HG02623 (cell line): Measurements from ENCODE around the gene IL1RAPL2.

Experiments
- ATAC-seq: cut with Tn5 transposase; IDR thresholded peaks from one replicate; pipeline ENCODE4 v1.9.1; 2021; ENCODE audit warnings: moderate library complexity; ENCODE audit not compliant: unreplicated experiment

Gene IL1RAPL2

DNA sequence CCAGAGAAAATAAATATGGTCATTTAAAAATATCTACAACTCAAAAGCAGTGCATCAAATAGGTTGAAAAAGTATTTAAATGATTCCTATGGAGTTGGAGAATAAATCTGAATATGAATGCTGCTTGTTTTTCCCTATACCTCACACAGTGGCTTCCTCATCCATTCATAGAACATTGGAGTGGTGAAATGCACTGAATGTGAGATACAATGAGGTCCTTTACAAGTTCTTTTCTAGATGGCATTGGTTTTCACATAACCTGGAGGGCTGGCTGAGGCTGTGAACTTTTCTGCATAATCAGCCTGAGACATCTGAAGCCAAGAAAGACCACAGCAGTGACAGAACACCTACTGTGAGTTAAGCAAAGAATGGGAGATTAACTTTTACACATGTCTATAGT, 977.3 kb downstream of the IL1RAPL2 start:
- ATAC-seq: no peak

DNA sequence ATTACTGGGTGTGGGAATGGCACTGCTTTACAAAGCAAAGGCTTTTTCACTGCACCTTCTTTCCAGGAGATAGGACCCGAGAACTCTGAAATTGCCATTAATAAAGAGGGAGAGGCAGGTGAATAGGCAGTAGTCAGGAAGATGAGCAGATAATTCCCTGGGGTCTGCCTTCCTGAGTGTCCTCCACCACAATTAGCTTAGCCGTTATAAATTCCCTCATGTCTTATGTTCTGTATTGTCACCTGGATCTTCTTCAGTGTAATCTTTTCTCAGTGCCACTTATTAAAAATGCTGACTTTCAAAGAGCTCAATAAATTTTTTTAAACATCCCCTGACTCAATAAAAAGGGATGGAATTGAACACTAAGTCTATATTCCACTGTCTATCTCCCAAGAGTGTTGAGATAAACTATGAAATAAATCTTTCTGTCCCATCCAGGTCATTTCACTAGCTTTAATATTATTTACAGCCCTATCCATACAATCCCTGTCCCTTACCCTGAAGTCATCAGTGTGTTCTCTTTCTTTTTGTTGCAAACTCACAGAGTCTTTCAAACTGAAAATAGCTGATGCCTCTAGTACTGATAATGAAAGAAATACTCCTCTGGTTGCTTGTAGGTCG, 984.2 kb downstream of the IL1RAPL2 start:
- ATAC-seq: no peak

DNA sequence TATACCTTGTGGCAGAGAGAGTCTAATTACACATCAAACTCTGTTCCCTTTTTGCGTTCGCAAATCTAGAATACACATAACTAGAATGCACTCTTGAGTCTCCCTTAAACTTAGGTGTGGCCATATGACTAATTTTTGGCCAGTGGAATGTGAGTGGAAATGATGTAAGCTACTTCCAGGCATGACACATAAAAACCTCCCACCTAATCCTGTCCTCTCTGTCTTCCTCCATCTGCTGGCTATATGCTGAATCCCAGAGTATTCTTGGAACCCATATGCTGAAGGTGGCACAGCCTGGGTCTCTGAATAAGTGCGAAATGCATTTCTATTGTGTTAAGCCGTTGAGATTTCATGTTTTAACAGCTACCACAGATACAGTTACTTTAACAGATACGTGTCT, 986.4 kb downstream of the IL1RAPL2 start:
- ATAC-seq: no peak

DNA sequence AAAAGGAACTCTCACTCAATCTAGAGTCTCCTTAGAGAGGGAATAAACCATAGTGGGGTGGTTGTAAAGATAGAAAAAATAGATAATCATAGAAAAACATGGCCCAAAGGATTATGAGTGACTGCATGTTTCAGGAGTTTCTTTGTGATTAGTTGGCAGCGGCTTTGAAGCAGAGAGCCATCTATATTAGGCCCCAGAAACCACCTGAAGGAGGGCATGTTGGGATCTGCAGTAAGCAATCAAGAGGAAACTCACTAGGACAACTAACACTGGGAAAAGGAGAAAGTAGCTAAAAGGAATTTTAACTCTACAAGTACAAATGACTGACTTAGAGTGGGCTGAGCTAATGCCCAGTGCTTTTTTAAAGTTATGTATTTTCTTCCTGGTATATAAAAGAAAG, 987.1 kb downstream of the IL1RAPL2 start:
- ATAC-seq: no peak

DNA sequence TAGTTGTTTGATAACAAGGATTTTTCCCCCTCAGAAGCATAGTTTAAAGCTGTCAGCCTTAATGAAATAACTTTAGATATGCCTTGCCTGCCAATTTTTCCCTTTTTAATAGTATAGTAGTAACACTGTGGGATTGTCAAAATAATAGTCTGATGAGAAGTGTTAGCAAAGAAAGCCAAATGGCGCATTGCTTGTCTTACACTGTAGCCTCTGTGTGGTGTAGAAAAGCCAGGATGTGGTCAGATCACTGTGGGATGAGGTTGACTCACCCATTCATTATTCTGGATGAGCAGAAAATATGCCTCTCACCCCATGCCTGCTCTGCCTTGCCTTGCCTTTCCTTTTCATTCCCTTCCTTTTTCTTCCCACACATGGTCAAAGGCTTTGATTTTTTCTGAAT, 998.5 kb downstream of the IL1RAPL2 start:
- no peak for ATAC-seq

DNA sequence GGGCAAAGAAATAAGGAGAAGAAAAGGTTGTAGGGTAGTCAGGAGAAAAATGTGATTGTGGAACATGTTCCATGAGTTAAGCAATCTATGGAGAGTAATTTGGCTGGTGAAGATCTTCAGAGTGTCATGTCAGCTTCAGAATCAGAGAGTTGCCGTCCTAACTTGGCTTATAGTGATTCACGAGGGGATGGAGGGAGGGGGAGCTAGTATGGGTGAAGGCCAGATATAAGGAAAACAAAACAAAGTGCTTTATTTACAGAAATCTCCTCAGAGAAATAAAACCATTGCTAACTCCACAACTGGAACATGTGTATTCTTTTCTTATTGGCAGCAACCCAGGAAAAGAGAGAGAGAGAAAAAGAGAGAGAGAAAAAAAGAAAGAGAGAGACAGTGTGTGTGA, 999.9 kb downstream of the IL1RAPL2 start:
- ATAC-seq: no peak

DNA sequence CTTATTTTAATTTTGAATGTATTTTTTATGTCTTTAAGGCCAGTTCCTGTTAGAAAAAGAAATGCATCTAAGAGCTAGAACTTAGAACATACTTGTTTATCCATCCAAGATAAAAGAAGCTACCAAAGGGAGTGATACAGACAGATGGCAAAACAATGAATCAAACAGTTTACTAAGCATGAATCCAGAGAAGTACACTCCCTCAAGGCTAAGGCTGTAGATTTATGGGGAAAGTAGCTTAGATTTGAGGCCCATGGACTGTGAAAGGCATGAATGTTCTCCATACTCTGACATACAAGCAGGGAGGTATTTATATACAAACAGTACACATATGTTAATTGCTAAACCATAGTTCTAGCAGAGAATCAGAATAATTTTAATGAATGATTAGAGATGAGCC, 1001.1 kb downstream of the IL1RAPL2 start:
- ATAC-seq: no peak

DNA sequence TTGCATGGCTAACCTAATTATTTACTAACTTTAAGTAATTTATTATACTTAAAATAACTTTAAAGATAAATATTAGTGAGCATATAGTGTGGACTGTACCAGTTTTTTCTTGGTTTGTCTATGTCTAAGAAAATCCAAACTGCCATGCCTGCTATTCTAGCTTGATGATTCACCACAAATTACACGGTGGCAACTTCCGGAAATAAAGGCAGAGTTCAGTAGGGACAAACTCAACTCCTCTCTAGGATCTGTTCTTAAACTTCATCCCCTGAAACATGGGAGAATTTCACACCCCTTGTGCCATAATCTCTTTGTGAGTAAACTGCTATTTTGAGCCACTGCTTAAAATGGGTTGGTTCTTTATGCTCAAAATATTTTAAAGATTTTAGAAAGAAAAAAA, 1042.7 kb downstream of the IL1RAPL2 start:
- ATAC-seq: no peak

DNA sequence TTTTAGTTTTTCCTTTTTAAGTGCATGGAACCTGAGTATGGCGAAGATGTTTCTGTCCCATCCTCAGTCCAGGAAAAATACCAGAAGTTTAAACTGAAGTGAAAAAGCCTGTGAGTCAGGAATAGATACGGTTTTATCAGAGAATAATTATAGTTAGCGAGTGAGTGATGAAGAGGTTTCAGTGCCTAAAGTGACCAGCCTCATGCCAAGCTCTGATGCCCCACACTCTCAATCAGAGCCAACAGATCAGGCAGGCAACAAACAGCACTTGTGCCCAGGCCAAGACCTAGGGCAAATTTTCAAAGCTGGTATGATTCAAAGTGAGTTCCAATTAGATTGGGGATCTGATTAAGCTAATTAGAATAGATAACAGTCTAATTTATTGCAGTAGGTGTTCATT, 1043.5 kb downstream of the IL1RAPL2 start:
- no peak for ATAC-seq

DNA sequence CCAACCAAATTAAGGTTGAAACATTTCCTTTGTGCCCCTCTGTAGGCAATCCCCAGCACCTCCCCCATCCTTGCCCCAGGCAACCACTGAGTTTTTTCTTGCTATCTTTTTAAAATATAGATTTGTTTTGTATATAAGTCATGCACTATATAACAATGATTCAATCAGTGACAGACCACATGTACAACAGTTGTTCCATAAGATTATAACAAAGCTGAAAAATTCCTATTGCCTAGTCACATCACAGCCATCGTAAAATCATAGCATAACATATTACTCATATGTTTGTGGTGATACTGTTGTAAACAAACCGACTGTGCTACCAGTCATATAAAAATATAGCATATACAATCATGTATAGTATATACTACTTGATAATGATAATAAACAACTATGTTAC, 1044.4 kb downstream of the IL1RAPL2 start:
- ATAC-seq: no peak

DNA sequence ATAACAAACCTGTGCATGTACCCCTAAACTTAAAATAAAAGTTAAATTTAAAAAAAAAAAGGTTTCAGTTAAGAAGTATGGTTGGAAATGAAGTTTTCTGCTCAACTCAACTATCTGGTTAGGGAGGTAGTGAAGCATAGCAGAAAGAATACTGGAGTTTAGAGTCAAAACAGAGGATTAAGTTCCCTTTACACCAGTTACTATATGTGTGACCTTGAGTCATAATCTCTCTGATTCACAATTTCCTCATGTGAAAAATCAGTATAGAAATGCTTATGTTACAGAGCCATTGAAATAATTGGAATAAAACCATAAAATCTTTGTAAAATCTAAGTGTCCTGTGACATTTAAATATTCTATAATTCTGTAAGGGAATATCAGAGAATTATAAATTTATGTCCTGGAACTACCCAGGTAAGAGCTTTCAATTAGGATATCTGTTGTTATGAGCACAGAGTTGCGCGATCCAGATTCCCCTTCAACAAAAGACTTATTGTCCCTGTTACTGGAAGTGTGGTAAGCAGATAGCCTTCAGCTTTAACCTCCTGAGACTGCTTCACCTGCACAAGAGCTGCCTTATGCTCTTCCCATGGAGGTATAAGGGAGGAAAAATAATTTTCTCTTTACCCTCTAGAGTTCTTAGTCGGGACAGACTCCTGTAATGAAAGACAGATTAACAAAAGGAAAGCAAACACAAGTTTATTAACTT, 1052.5 kb downstream of the IL1RAPL2 start:
- ATAC-seq: no peak

DNA sequence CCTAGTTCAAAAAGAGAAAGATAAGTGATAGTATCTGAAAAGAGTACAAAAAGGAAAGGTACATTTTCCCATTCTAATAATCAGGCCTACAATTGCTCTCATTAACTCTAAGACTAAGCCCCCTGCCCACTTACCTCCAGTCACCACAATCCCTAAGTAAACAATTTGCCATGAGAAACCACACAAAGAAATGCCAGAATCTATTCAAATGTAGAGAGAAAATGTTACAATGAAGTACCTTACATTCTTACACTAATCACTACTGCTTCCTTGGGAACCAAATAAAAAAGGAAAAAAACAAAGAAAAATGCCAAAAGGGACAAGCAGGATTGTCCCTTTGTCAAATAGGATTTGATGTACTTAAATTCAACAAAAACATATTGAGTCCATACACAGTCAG, 1068.2 kb downstream of the IL1RAPL2 start:
- no peak for ATAC-seq

DNA sequence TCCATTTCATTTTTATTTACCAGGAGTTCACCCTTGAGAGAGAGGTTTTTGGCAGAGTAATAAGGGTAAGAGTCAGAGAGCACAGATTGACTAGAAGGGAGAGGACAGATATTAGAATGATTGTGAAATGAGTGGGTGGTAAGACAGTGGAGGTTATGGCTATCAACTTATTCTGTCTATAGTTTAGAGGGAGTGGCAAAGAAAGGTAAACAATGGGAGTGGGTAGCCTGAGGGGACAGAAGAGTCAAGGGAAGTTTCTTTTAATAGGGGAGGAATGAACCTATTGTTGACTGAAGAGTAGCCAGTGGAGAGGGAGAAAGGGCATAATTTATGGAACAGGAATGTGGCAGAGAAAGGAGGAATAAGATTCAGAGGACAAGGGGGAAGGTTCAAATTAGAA, 1069.8 kb downstream of the IL1RAPL2 start:
- no peak for ATAC-seq

DNA sequence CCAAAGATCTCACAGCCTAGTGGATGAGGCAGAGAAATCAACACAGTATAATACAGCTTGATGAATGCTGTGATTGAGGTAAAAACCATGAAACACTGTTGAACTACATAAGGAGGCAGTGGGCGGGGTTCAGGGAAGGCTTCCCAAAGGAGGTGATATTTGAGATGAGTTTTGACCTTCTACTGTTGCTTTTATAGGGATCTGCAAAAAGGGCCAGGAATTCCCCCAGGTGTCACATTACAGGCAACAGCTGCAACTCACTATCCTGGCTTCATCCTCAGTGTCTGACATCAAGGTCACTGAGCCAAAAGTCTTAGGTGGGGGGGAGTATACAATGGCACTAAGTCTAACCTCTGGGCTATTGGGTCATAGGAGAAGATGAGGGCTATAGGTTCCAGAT, 1070.7 kb downstream of the IL1RAPL2 start:
- ATAC-seq: no peak

DNA sequence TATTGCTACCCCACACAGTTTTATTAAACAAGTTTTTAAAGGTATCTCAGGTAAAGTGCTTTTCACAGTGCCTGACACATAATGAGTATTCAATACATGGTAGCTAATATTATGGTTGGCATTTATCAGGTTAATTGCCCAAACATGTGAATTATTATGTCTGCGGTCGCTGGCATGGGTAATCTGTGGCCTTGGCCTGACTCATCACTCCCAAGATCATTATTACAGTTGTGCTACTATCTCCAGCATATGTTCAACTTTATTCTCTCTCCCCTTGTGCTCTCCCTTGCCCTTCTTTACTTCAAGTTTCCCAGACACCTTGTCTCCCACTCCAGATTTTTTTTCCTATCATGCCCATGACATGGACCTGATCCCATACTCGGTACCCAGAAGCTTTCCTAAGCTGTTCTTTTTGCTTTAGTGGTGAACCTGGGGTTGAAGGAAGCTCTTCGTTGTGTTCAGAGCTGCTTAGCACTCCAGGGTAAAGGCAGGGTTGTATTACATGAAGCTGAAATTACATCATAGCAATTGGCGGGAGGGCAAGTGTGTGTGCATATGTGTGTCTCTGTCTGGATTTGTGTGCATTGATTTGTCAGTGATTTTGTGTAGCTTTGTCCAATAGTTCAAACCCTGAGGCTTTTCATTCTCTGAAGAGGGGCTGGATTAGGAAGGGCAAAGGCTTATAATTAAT, 1079.8 kb downstream of the IL1RAPL2 start:
- ATAC-seq: no peak

DNA sequence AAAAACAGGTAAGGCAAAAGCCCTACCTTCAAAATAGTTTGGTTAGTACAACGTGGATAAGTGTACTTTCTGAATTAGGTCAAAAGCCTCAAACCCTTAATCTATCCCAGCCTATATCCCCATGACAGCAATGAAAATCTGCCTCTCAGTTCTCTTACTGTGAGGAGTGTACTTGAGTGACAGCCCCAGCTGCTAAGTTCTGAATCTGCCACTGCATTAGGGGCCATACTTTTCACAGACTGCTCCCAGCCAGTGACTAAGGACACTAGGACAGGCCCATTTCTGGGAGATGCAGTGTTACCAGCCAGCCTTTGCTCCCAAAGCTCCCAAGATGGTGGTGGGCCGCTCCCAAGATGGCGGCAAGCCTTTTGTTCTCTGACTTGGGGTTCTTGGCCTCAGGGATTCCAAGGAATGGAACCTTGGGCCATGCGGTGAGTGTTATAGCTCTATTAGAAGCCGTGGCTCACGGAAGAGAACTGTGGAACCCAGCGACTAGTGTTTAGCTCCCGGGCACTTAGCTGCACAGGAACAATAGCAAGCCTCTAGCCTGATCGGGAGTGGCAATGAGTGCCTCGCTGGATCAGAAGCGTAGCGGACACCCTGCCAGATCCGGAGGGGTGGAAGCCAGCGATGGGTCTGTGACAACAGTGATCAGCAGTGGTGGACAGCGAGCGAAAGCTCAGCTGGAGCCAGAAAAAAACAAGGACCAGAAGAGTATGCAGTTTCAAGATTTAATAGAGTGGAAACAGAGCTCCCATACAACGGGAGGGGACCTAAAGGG, 1080.8 kb downstream of the IL1RAPL2 start:
- ATAC-seq: no peak

DNA sequence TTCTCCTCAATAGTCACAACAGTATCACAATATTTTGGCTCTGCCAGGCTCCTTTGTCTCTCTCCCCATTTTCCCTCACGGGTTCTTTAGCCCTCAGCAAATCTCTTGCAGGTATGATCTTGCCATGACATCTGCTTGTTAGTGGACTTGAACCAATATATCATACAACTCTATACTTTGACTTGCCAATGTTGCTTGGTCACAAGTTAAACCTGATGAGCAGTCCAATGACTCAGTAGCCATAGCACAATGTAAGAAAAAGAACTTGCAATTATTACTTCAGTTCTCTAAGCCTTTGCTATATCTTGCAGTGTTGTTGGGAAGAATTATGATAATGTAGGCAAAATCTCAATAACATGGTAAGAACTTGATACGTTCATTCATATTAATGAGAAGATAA, 1081.8 kb downstream of the IL1RAPL2 start:
- no peak for ATAC-seq

DNA sequence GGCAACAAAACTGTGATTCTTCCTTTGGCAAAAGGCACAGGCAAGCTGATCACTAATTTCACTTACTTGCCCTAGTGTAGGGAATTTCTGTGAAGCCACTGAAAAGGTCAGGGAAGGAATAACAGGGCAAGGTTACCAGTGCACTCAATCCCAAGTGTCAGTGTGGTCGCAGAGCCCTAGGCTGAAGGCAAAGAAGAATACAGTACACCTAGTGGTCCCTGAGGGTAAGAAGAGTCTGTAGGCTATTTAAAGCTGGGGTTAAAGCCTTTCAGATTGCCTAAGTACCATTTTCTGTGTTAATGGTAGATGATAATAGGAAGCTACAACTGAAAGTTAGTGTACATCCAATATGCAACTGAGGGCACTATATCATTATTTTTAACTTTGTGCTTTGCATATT, 1082.7 kb downstream of the IL1RAPL2 start:
- ATAC-seq: no peak

DNA sequence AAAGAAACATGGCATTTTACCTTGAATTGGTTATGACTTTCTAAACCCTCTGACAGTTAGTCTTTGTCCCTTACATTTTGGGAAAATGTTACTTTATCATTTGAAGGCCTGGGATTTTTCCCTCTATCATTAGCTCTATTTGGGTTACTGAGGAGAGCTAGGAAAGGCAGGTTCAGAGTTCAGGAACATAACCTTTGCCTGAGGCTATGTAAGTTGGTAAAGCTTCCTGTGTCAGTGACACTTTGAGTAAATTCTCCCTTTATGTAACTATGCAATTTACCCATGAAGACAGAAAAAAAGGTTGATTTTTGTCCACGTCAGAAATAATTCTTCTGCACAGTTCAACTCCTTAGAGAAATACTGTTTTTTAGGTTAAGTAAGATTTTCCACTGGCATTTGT, 1084.6 kb downstream of the IL1RAPL2 start:
- ATAC-seq: no peak

DNA sequence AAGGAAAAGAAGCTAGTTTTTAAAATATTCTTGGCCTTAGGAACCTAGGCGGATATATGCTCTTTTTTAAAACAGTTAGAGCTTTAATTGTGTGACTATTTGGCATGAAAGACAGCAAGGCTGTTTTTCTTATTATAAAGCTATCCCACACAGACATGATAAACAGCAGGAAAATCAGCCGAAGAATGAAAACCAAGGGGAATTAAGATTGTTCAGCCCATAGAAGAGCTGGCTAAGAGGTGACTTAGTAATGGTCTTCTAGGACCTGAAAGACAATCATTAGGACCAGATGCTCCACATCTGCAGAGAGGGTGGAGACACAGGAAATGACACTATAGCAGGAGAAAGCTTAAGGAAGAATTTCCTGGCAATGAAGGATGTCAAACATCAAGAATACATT, 1085.0 kb downstream of the IL1RAPL2 start:
- ATAC-seq: no peak

DNA sequence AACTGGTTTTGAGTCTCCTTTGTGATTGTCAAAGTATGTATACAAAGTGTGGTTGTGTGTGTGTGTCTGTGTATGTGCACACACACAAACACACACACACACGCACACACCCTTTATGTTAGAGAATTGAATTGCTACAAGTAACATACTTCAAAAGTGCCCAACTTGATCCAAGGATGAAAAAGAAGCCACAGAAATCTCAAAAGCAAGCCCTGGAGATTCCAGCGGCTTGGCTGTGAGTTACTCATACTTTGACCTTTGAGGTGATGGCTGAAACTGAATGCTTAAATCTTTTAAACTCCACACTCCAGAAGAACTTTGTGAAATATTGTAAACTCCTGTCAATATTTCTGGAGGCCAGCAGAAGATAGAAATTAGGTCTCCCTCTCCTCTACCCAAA, 1087.9 kb downstream of the IL1RAPL2 start:
- no peak for ATAC-seq

DNA sequence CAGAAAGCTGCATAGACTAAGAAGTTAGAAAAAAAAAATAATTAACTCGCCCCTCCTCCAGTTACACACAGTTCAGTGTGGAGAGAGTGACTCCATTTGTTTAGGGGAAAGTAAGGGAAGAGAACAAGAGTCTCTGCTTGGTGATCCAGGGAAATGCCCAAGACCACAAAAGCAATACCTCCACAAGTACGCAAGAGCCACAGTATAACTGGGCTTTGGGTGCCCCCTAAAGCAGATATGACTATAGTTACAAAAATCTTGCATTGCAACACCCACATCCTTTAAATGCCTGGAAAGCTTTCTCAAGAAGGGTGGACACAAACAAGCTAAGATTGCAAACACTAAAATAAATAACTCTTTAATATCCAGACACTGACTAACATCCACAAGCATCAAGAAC, 1092.1 kb downstream of the IL1RAPL2 start:
- ATAC-seq: no peak
